GM23338 (cell line): ENCODE results near the gene USP51. TPM values are rescaled to one million over a fixed set of nuclear protein-coding genes. Genes with fewer than 3 reads are reported as not detected.
"Not testable (repeated sequence)": the region's sequence is repeated elsewhere in the genome, so short reads cannot be mapped to it uniquely, and the experiment has no call there.

ENCODE experiments used
- ATAC-seq: fragments of 200-7000 bp; cut with Tn5 transposase; 3 replicates; pipeline ENCODE4 v1.9.1; 2020
- DNase-seq: peaks from one replicate; pipeline ENCODE4 v3.0.0-alpha.2; 2015; ENCODE audit warnings: low spot score
- H2AFZ ChIP-seq: fragments of 200-600 bp; sonication (generic); 2 replicates; pipeline ENCODE4 v1.8.0; 2016; ENCODE audit warnings: antibody characterized with exemption, mild to moderate bottlenecking, moderate library complexity
- H3F3A ChIP-seq: fragments of 200-600 bp; sonication (generic); replicated peaks from 2 replicates; pipeline ENCODE4 v1.8.0; 2017; ENCODE audit warnings: antibody characterized with exemption, mixed run types, low read depth
- H3K27ac ChIP-seq: fragments of 200-600 bp; sonication (generic); 2 replicates; pipeline ENCODE4 v1.6.1; 2016; ENCODE audit warnings: low read depth
- H3K27me3 ChIP-seq: fragments of 200-600 bp; sonication (generic); 2 replicates; pipeline ENCODE4 v1.8.0; 2016; ENCODE audit warnings: mild to moderate bottlenecking, mixed run types, moderate library complexity; ENCODE audit not compliant: insufficient read depth
- H3K36me3 ChIP-seq: fragments of 200-600 bp; sonication (generic); 2 replicates; pipeline ENCODE4 v1.8.0; 2016; ENCODE audit warnings: mild to moderate bottlenecking; ENCODE audit not compliant: insufficient read depth
- H3K4me1 ChIP-seq: fragments of 200-600 bp; sonication (generic); 2 replicates; pipeline ENCODE4 v1.8.0; 2016; ENCODE audit warnings: mild to moderate bottlenecking, moderate library complexity; ENCODE audit not compliant: insufficient read depth
- H3K4me2 ChIP-seq: fragments of 200-600 bp; sonication (generic); 2 replicates; pipeline ENCODE4 v1.7.1; 2017; ENCODE audit warnings: mixed run types
- H3K4me3 ChIP-seq: fragments of 200-600 bp; sonication (generic); 2 replicates; pipeline ENCODE4 v1.6.1; 2016; ENCODE audit warnings: mixed run types
- H3K79me2 ChIP-seq: fragments of 200-600 bp; sonication (generic); replicated peaks from 2 replicates; pipeline ENCODE4 v1.8.0; 2017; ENCODE audit warnings: mild to moderate bottlenecking; ENCODE audit not compliant: insufficient read depth
- H3K9me2 ChIP-seq: fragments of 200-600 bp; sonication (generic); 2 replicates; pipeline ENCODE4 v1.8.0; 2017; ENCODE audit not compliant: insufficient read depth
- H4K20me1 ChIP-seq: fragments of 200-600 bp; sonication (generic); replicated peaks from 2 replicates; pipeline ENCODE4 v1.8.0; 2017; ENCODE audit warnings: mild to moderate bottlenecking; ENCODE audit not compliant: insufficient read depth
- H3K27ac Mint-ChIP-seq: 2 replicates; pipeline ENCODE4 v1.8.0; 2020; ENCODE audit warnings: inconsistent platforms, mild to moderate bottlenecking, moderate library complexity, mixed read lengths
- H3K27me3 Mint-ChIP-seq: 3 replicates; pipeline ENCODE4 v1.8.0; 2022; ENCODE audit warnings: low read depth, mild to moderate bottlenecking, moderate library complexity, mixed read lengths, inconsistent platforms; ENCODE audit not compliant: insufficient read depth, poor library complexity
- H3K36me3 Mint-ChIP-seq: 3 replicates; pipeline ENCODE4 v1.8.0; 2021; ENCODE audit warnings: low read depth, mild to moderate bottlenecking, inconsistent platforms, moderate library complexity, mixed read lengths
- H3K4me1 Mint-ChIP-seq: 3 replicates; pipeline ENCODE4 v1.8.0; 2020; ENCODE audit warnings: mild to moderate bottlenecking, inconsistent platforms, mixed read lengths
- H3K4me3 Mint-ChIP-seq: 3 replicates; pipeline ENCODE4 v1.8.0; 2021; ENCODE audit warnings: moderate library complexity, mild to moderate bottlenecking, inconsistent platforms, mixed read lengths
- H3K9me3 Mint-ChIP-seq: 3 replicates; pipeline ENCODE4 v1.8.0; 2020; ENCODE audit warnings: moderate library complexity, mild to moderate bottlenecking, inconsistent platforms, mixed read lengths
- ETS1 ChIP-seq: IDR thresholded peaks from 2 replicates; pipeline ENCODE4 v1.6.1; 2016; ENCODE audit warnings: antibody characterized with exemption
- EZH2 ChIP-seq: fragments of 200-600 bp; sonication (generic); IDR thresholded peaks from one replicate; pipeline ENCODE4 v1.8.0; 2017; ENCODE audit warnings: antibody characterized with exemption, mild to moderate bottlenecking, low read depth; ENCODE audit not compliant: unreplicated experiment
- JUNB ChIP-seq: IDR thresholded peaks from one replicate; pipeline ENCODE4 v1.6.1; 2016; ENCODE audit warnings: antibody characterized with exemption; ENCODE audit not compliant: unreplicated experiment
- NANOG ChIP-seq: IDR thresholded peaks from 2 replicates; pipeline ENCODE4 v1.6.1; 2016; ENCODE audit warnings: antibody characterized with exemption, borderline replicate concordance
- ZNF331 ChIP-seq: fragments of 250-450 bp; sonication (Bioruptor Pico); IDR thresholded peaks from 2 replicates; pipeline ENCODE4 v1.5.0; 2020; ENCODE audit warnings: low read depth, mild to moderate bottlenecking, moderate library complexity
- ZNF462 ChIP-seq: fragments of 250-450 bp; sonication (Bioruptor Pico); IDR thresholded peaks from 2 replicates; pipeline ENCODE4 v1.5.0; 2020; ENCODE audit warnings: mild to moderate bottlenecking, moderate library complexity
- polyA plus RNA-seq: library from polyadenylated mRNA; unstranded; fragments of >200 nt; fragmentation: Nextera tagmentation; extraction: Ambion mirVana; gene quantifications from 2 replicates; pipeline ENCODE4 v1.2.1, GENCODE V29; 2016
- total RNA-seq: library from RNA; depleted of rRNA; stranded (reverse); fragments of >200 nt; shearing (Covaris generic); gene quantifications from 2 replicates; pipeline ENCODE4 v1.2.3, GENCODE V29; 2014

USP51 gene
- total and polyA plus RNA-seq, 2 experiments from 2014 or later = 3.5 to 5.5 TPM

GRCh38 chrX:55480390-55481062 is 9.1 kb downstream of the USP51 start:
- H3K36me3 Mint-ChIP-seq = peaks cover 3% of the 10 kb centered on the region; the same call in 1 of the 3 replicates

GRCh38 chrX:55479956-55480355 is 9.7 kb downstream of the USP51 start:
- not testable (repeated sequence) for H3K27ac Mint-ChIP-seq, H3K27me3 Mint-ChIP-seq, H3K4me3 Mint-ChIP-seq, H3K4me2 ChIP-seq, H3K9me2 ChIP-seq, H3K36me3 ChIP-seq, H3K27ac ChIP-seq, DNase-seq, H3K9me3 Mint-ChIP-seq, H3K27me3 ChIP-seq, H3K4me1 ChIP-seq, H4K20me1 ChIP-seq, H3F3A ChIP-seq, H2AFZ ChIP-seq, H3K36me3 Mint-ChIP-seq, H3K79me2 ChIP-seq, H3K4me1 Mint-ChIP-seq, ATAC-seq, H3K4me3 ChIP-seq

More at GRCh38 chrX:55480390-55481062, 9.1 kb downstream of the USP51 start:
- H3K27me3 ChIP-seq = no peaks in the 10 kb centered on the region
- H3K27ac ChIP-seq = no peak overlapping the region
- H3K9me3 Mint-ChIP-seq = no peaks in the 10 kb centered on the region
- H3K79me2 ChIP-seq = no peaks in the 10 kb centered on the region
- no peaks in the 10 kb centered on the region for H3K4me1 ChIP-seq
- H2AFZ ChIP-seq = no peak overlapping the region
- no peaks in the 10 kb centered on the region for H4K20me1 ChIP-seq
- ATAC-seq (no peak), DNase-seq (no peak)
- H3K36me3 ChIP-seq = no peaks in the 10 kb centered on the region
- H3K4me2 ChIP-seq = no peak overlapping the region
- TF ChIP-seq ETS1 = no peak
- no peak for TF ChIP-seq NANOG
- TF ChIP-seq EZH2 = no peak
- TF ChIP-seq ZNF462 = no peak
- TF ChIP-seq ZNF331 (CRISPR knock-in tag) = no peak
- TF ChIP-seq JUNB = no peak
- H3K4me1 Mint-ChIP-seq = no peaks in the 10 kb centered on the region
- no peak overlapping the region for H3K27ac Mint-ChIP-seq
- H3K27me3 Mint-ChIP-seq = no peaks in the 10 kb centered on the region
- H3K9me2 ChIP-seq = no peaks in the 10 kb centered on the region
- no peak overlapping the region for H3K4me3 ChIP-seq
- H3K4me3 Mint-ChIP-seq = no peak overlapping the region
- H3F3A ChIP-seq = no peaks in the 10 kb centered on the region

- not testable (repeated sequence) for H3K9me3 Mint-ChIP-seq, H3K4me1 ChIP-seq, H3K36me3 Mint-ChIP-seq, H4K20me1 ChIP-seq, H2AFZ ChIP-seq, H3K4me2 ChIP-seq, ATAC-seq, H3K9me2 ChIP-seq, H3K4me1 Mint-ChIP-seq, DNase-seq, H3K36me3 ChIP-seq, H3K27me3 Mint-ChIP-seq, H3K27me3 ChIP-seq, H3K79me2 ChIP-seq, H3K4me3 Mint-ChIP-seq, H3K27ac ChIP-seq, H3K27ac Mint-ChIP-seq, H3F3A ChIP-seq, H3K4me3 ChIP-seq
Observed at GRCh38 chrX:55465791-55466190, 23.9 kb downstream of the USP51 start.
